Measurements from ENCODE around the gene U2AF1L4. TPM values are rescaled to one million over a fixed set of nuclear protein-coding genes. Genes with fewer than 3 reads are reported as not detected.

Gene U2AF1L4
- total RNA-seq, 4 donors from 2014 or later = 29.7 to 51.7 (median 36.8) TPM

DNA sequence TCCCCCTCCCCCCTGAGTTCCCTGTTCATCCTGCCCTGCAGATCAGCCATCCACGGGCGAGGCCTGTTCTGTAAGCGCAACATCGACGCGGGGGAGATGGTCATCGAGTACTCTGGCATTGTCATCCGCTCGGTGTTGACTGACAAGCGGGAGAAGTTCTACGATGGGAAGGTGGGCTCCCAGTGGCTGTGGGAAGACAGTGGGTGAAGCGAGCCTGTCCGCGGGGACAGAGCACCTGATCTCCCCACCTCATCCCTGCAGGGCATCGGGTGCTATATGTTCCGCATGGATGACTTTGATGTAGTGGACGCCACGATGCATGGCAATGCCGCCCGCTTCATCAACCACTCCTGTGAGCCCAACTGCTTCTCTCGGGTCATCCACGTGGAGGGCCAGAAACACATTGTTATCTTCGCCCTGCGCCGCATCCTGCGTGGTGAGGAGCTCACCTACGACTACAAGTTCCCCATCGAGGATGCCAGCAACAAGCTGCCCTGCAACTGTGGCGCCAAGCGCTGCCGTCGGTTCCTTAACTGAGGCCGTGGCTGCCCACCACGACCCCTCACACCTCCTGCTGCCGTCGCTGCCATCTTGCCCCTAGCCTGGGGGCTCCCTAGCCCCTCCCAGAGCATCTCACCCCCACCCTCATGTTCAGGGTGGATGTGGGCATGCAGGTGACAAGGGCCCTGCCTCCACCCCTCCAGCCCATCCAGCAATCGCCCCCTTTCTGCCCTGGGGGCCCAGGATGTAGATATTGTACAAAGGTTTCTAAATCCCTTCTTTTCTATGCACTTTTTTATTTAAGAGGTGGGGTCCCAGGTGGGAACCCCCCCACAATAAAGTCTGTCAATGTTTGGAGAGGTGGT lies 7.0 kb downstream of the U2AF1L4 start:
- Histone ChIP-seq H3K9me3 (no peaks in the 10 kb centered on the region), H3K36me3 (peaks cover 22 to 26% of the 10 kb centered on the region in 2 donors), H3K27ac (no peak overlapping the region), H3K4me3 (replicated peaks in 1 of 3) (no peak overlapping the region), H3K4me1 (peaks cover 15% of the 10 kb centered on the region in 2 donors), H3K27me3 (no peaks in the 10 kb centered on the region)
- WGBS, 2 donors = 91 to 93% methylated on average over 36 to 37 of the region's 37 CpGs
- intact Hi-C loops (cut with DNase I) = no loop called here
- TF ChIP-seq, protein P1, sequence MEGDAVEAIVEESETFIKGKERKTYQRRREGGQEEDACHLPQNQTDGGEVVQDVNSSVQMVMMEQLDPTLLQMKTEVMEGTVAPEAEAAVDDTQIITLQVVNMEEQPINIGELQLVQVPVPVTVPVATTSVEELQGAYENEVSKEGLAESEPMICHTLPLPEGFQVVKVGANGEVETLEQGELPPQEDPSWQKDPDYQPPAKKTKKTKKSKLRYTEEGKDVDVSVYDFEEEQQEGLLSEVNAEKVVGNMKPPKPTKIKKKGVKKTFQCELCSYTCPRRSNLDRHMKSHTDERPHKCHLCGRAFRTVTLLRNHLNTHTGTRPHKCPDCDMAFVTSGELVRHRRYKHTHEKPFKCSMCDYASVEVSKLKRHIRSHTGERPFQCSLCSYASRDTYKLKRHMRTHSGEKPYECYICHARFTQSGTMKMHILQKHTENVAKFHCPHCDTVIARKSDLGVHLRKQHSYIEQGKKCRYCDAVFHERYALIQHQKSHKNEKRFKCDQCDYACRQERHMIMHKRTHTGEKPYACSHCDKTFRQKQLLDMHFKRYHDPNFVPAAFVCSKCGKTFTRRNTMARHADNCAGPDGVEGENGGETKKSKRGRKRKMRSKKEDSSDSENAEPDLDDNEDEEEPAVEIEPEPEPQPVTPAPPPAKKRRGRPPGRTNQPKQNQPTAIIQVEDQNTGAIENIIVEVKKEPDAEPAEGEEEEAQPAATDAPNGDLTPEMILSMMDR (IDR thresholded peaks at IDR 0.05) = no peak
- no peak for TF ChIP-seq POLR2A (IDR thresholded peaks at IDR 0.05)
- DNase-seq = no peak

DNA sequence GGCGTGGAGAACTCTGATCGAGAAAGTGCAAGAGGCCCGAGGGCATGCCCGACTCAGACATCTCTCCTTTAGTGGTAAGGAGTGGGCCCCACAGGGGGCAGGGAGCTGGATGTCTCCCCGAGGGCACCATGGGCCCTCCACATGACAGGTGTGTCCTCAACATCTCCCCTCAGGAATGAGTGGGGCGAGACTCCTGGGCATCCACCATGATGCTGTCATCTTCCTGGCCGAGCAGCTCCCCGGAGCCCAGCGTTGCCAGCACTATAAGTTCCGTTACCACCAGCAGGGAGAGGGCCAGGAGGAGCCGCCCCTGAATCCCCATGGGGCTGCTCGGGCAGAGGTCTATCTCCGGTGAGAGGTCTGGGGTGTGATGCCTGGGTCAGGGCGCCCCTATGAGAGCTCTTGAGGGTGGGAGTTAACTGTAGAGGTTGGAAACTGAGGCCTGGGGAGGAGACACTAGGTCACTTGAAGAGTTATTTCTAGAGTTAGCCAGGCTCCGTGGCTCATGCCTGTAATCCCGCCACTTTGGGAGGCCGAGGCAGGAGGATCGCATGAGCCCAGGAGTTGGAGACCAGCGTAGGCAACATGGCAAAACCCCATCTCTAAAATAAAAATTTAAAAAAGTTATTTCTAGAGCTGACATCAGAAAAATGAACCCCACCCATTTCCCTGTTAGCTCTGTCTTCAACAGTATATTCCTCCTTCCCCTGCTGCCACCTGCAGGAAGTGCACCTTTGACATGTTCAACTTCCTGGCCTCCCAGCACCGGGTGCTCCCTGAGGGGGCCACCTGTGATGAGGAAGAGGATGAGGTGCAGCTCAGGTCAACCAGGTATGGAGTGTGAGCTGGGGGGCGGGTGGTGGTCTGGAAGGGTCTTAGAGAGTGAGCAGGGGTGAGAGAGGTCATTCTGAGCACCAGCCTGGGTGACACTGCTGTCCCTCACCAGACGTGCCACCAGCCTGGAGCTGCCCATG lies 8.0 kb downstream of the U2AF1L4 start:
- Histone ChIP-seq H3K36me3 (peaks cover 31 to 32% of the 10 kb centered on the region in 2 donors), H3K27ac (no peak overlapping the region), H3K4me1 (peaks cover 15% of the 10 kb centered on the region in 2 donors), H3K4me3 (replicated peaks in 1 of 3) (no peak overlapping the region), H3K9me3 (no peaks in the 10 kb centered on the region), H3K27me3 (no peaks in the 10 kb centered on the region)
- WGBS, 2 donors = 84 to 88% methylated on average over 17 to 21 of the region's 22 CpGs
- no peak for DNase-seq
- intact Hi-C loops (cut with DNase I) = no loop called here
- TF ChIP-seq, protein P1 (IDR thresholded peaks at IDR 0.05) = no peak
- TF ChIP-seq POLR2A (IDR thresholded peaks at IDR 0.05) = no peak

DNA sequence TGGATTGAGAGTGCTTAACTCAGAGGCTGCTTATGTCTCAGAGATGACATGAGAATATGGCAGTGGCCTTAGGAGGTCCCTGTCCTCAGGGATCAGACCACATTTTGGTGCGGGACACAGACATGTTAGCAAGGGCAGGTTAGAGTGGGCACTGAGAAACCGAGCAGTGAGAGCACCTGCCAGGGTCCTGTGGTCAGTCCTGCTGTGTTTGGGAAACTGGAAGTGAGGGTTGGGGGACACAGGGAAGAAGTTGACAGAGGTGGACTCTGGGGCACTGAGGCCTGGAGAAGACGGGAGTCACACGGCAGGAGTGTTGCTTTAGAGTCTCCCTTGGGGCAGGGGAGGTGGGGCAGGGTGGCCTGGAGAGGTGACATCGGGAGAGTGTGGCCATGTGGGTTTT lies 10.3 kb downstream of the U2AF1L4 start:
- Histone ChIP-seq H3K4me3 (replicated peaks in 1 of 3) (no peak overlapping the region), H3K27ac (no peak overlapping the region), H3K27me3 (no peaks in the 10 kb centered on the region), H3K36me3 (peaks cover 52 to 55% of the 10 kb centered on the region in 2 donors), H3K4me1 (peaks cover 5 to 6% of the 10 kb centered on the region in 2 donors), H3K9me3 (no peaks in the 10 kb centered on the region)
- intact Hi-C loops (cut with DNase I) = no loop called here
- TF ChIP-seq, protein P1 (IDR thresholded peaks at IDR 0.05) = no peak
- TF ChIP-seq POLR2A (IDR thresholded peaks at IDR 0.05) = no peak
- 79 to 84% methylated on average over 5 of the region's 5 CpGs for WGBS, 2 donors
- no peak for DNase-seq

DNA sequence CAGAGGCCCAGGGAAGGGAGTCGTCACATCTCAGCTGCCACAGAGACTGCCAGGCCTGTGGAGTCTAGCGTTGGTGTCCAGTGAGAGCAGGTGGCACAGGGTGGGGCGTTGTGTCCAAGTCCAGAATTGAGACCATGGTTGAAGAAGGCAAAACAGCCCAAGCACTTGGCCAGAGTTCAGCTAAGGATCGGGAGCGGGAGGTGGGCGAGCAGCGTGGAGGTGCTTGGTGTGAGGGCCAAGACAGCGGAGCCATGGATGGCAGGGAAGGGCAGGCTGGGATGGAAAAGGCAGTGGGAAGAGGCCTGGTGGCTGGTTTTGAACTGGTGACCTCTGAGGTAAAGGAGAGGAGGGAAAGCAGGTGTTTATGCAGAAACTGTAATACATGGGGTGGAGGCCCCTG lies 10.9 kb downstream of the U2AF1L4 start:
- peaks cover 0 to under 1% of the 10 kb centered on the region in 2 donors for H3K4me1 ChIP-seq
- intact Hi-C loops (cut with DNase I) = no loop called here
- no peak for TF ChIP-seq POLR2A (IDR thresholded peaks at IDR 0.05)
- TF ChIP-seq, protein P1 (IDR thresholded peaks at IDR 0.05) = no peak
- no peak overlapping the region for H3K4me3 ChIP-seq (replicated peaks in 1 of 3)
- no peak overlapping the region for H3K27ac ChIP-seq
- H3K9me3 ChIP-seq = no peaks in the 10 kb centered on the region
- WGBS, 2 donors = 95 to 96% methylated on average over 8 of the region's 8 CpGs
- no peak for DNase-seq
- H3K36me3 ChIP-seq = peaks cover 58 to 61% of the 10 kb centered on the region in 2 donors
- no peaks in the 10 kb centered on the region for H3K27me3 ChIP-seq
